Measurements from ENCODE around the gene WDR83.
A peak's percentile ranks its signal among the peaks of the same experiment; 100 is the strongest.

WDR83 gene

DNA sequence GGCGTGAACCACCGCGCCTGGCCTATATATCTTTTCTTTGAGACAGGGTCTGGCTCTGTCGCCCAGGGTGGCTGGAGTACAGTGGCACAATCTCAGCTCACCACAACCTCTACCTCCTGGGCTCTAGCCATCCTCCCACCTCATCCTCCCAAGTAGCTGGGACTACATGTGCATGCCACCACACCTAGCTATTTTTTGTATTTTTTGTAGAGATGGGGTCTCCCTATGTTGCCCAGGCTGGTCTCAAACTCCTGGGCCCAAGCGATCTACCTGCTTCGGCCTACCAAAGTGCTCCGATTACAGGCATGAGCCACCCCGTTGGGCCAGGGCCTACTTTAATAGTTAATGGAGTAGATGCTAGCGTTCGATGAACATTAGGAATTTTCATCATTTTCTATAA lies 53.7 kb downstream of the WDR83 start:
- DNase-seq: no peak

DNA sequence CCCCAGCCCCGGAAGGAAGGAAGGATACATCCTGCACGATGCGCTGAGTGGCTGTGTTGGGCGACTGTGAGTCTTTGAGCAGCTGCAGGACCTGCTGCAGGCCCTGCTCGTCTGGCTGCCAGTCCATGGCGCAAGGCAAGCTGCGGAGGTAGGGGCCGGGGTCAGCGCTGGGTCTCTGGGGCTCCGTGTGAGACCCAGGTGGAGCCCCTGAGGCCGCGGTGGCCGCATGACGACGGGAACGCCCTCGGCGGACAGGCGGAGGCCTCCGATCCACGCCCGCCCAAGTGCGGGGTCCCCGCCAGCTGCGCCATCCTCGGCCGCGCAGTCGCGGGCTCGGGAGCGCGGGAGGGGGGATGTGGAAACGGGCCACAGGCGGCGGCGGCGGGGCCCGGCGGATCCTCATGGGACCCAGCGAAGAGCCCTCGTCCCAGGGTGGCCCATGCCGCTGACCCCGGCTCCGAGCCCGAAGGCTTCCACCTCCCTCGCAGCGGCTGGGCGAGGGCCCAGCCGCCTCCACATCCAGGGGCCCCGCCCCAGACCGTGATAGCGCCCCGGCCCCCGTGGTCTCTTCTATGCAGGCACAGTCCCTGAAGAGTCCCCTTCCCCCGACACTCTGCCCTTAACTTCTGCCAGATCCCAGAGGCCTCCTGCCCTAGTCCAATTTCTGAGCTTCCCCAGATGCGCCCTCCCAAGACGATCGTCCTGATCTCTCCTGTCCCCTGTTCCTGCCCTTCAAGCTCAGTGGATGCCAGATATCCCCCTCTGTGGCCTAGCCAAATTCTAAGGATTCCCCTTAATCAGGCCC lies 54.4 kb downstream of the WDR83 start:
- peak; percentile 37 for DNase-seq

DNA sequence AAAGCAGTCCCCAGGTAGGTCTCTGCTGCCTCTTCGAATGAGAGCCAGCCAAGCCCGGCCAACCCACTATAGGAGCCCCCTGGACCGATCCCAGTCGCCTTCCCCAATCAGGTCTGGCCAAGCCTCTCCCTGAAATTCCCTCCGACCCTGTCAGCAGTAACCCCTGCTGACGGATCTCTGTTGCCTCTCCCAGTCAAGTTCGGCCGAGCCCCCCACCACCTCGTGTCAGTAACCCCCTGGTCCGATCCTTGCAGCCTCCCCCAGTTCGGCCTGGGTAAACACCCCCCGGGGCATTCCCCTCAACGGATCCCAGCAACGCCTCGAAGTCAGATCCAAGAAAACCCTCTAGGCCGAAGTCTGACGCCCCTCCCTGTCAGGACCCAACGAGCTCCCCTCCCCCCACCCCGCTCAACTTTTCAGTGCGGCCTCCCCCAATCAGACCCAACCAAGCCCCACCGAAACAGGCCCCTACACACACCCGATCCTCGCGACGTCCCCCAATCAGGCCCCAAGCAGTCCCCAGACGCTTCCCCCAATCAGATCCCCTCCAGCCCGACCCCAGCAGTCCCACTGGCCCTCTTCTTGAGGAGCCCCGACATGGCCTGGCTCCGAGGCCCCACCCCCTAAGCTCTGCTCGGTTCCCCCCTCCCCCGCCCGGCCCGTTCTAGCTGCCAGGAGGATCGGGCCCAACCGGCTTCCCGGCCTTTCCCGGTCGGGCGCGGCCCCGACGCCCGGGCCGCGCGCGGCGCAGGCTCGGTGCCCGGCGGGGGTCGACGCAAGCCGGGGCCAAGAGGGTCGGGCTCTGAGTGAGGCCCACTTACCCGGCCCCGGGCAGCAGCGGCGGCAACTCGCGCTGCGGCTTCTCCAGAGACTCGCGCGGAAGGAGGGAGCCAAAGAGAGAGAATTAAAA lies 55.3 kb downstream of the WDR83 start:
- DNase-seq: peak; percentile 69

DNA sequence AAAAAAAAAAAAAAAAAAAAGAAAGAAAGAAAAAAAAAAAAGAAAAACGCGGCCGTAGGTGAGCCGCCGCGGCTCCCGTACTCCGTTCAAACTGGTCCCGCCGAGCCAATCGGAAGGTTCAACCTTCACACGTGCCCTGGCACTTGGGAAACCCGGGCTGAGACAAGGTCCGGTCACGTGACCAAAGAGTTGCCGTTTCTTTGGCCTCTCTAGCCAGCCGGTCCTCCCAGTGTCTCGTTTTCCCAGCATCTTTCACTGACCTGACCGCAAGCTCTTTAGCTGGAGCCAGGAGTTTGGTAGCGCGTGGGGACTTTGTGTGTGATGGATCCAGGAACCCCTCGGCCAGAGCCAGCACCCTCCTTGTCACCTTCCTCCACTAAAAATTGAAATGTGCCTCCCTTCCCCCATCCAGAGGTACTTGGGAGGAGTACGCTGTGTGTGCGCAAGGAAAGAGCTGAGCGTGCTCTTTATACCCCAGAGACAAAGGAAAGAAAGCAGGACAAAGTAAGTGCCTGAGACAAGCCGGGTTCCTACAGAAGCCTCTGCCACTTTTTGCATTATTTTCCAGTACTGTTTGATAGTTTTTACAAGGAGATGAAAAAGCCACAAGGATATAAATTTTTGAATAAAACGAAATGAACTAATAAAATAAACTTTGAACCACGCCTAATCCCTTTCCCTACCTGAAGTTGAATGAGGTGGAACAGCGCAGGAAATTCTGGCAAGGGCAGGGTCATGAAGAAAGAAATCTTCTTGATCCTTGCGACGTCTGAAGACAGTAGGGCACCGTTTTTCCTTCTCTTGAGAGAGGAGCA lies 56.2 kb downstream of the WDR83 start:
- peak; percentile 96 for DNase-seq

DNA sequence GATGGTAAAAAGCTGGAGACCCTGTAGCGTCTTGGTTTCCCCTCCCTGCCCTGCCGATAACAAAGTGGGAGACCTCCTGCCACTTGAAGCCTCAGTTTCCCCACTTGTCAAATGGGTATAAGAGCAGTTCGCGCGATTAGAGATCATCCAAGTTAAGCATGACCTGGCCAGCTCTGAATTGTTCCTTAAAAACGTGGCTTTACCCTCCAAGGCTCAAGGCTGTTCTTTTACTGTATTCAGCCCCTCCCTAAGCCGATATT lies 56.7 kb downstream of the WDR83 start:
- no peak for DNase-seq

DNA sequence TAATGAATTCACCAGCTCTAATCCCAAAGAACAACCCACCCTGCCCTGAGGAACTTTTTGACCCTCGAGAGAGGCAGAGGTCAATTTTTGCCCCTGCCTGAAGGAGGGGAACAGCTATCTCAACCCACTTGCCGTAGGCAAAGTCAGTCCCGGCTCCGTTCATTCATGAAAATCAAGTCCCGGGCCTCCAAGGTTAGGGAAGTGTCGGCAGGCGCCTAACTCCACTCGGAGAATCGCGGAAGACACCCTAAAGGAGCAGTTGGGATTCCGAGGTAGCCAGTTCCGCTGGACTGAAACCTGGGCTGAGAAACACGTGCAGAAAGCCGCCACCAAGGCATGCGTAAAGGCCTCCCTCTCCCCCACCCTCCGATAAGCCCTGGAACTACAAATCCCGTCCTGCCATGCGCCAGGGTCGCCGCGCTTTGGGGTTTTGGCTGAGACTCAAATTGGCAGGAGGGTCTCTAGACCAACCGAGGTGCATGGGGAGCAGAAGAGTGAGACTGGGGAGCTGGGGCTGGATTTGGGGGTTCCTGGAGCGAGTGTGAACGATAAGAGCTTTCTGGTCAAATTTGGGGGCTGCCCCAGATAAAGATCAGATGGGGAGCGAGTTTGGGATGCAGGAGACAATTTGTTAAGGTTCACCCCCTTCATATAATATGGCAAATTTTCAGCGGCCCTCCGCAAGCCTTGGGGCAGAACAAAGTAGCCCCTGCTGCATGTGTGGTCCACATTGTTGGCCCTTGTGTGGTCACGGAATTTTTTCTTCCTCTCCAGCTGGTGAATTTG lies 57.2 kb downstream of the WDR83 start, which contains the start of gene TNPO2:
TSS of gene TNPO2 (minus strand) at position 292 of the 786 bp plus-strand sequence. CDS start 2,955 bp downstream, outside the sequence.
- DNase-seq: peak; percentile 86
